HG03469 (cell line): ENCODE measurements around the gene ACY1.

Experiments used
- ATAC-seq: cut with Tn5 transposase; IDR thresholded peaks from one replicate; pipeline ENCODE4 v1.9.1; 2021; ENCODE audit warnings: mild to moderate bottlenecking, moderate library complexity, moderate number of reproducible peaks; ENCODE audit not compliant: unreplicated experiment

The ACY1 gene

GRCh38 chr3:52004163-52004787, 20.9 kb downstream of the ACY1 start:
- no peak for ATAC-seq

GRCh38 chr3:52004906-52005395, 21.6 kb downstream of the ACY1 start:
- ATAC-seq, result no peak

GRCh38 chr3:52005571-52005986, 22.2 kb downstream of the ACY1 start:
- no peak for ATAC-seq

GRCh38 chr3:52006017-52006819, 22.9 kb downstream of the ACY1 start:
- ATAC-seq, result no peak

GRCh38 chr3:52006820-52007133, 23.4 kb downstream of the ACY1 start:
- no peak for ATAC-seq

- ATAC-seq, result no peak
These were observed 24.0 kb downstream of the ACY1 start for GRCh38 chr3:52007291-52007690.

GRCh38 chr3:52010431-52010830, 27.1 kb downstream of the ACY1 start:
- no peak for ATAC-seq

- ATAC-seq, result no peak
These were observed 29.4 kb downstream of the ACY1 start for GRCh38 chr3:52012699-52013098.

GRCh38 chr3:52013802-52014598, 30.7 kb downstream of the ACY1 start:
- ATAC-seq, result no peak

- no peak for ATAC-seq
These were observed 31.3 kb downstream of the ACY1 start for GRCh38 chr3:52014613-52015012.

GRCh38 chr3:52015438-52016228, 32.3 kb downstream of the ACY1 start:
- ATAC-seq, result no peak

- no peak for ATAC-seq
These were observed 34.3 kb downstream of the ACY1 start for GRCh38 chr3:52017586-52017985.

- no peak for ATAC-seq
These were observed 35.1 kb downstream of the ACY1 start for GRCh38 chr3:52018319-52019000.

- no peak for ATAC-seq
These were observed 36.2 kb downstream of the ACY1 start for GRCh38 chr3:52019352-52020080.

- ATAC-seq, result no peak
These were observed 37.5 kb downstream of the ACY1 start for GRCh38 chr3:52020796-52021195.

- no peak for ATAC-seq
These were observed 38.3 kb downstream of the ACY1 start for GRCh38 chr3:52021489-52022268.

- no peak for ATAC-seq
These were observed 39.2 kb downstream of the ACY1 start for GRCh38 chr3:52022323-52023100.
